Body of pancreas (tissue), 4 donors: ENCODE data around the gene AGPS. TPM values are rescaled to one million over a fixed set of nuclear protein-coding genes. Genes with fewer than 3 reads are reported as not detected.

ENCODE experiments used
- ATAC-seq: fragments of 150-250 bp; one replicate; pipeline ENCODE4 v1.9.1; 2016
- DNase-seq, 4 donors: peaks; one replicate each; pipeline ENCODE4 v3.0.0-alpha.2; 2019
- H3K27ac ChIP-seq, 4 donors: fragments of 200-600 bp; sonication (generic); 1 replicate in 3 of 4; 2 replicates in 1 of 4; pipeline versions ENCODE4 v1.5.1 to v1.6.1; 2016 to 2019; ENCODE audit warnings: mild to moderate bottlenecking in 1 of 4, mixed read lengths in 1 of 4, moderate library complexity in 1 of 4
- H3K27me3 ChIP-seq, 2 donors: fragments of 200-600 bp; sonication (generic); one replicate each; pipeline ENCODE4 v1.6.0; 2016; ENCODE audit warnings: mild to moderate bottlenecking in 1 of 2
- H3K36me3 ChIP-seq, 2 donors: fragments of 200-600 bp; sonication (generic); replicated peaks in 1 of 2; 2 replicates each; pipeline ENCODE4 v1.5.1; 2016; ENCODE audit warnings: low read depth in 2 of 2; ENCODE audit not compliant: insufficient read depth in 1 of 2
- H3K4me1 ChIP-seq: fragments of 200-600 bp; sonication (generic); one replicate; pipeline ENCODE4 v1.6.0; 2016
- H3K4me3 ChIP-seq, 2 donors: fragments of 200-600 bp; sonication (generic); 1 replicate in 1 of 2; 2 replicates in 1 of 2; pipeline ENCODE4 v1.5.1; 2016 to 2019
- H3K9me3 ChIP-seq, 3 donors: fragments of 200-600 bp; sonication (generic); 1 replicate in 2 of 3; 2 replicates in 1 of 3; pipeline ENCODE4 v1.5.1; 2016
- CTCF ChIP-seq, 7 experiments: fragments of 450-650 bp in 4 of 7; fragments of 200-600 bp in 3 of 7; sonication (generic) in 3 of 7; IDR thresholded peaks; one replicate each; pipeline ENCODE4 v1.5.1; 2016 to 2019; ENCODE audit warnings: antibody characterized with exemption in 7 of 7
- POLR2A ChIP-seq, 3 donors: fragments of 450-650 bp; IDR thresholded peaks; one replicate each; pipeline ENCODE4 v1.6.1; 2016; ENCODE audit warnings: antibody characterized with exemption in 3 of 3, mild to moderate bottlenecking in 2 of 3
- WGBS, 2 donors: methylation state at CpG; one replicate each; pipeline ENCODE4 v1.1.5; 2017; 5-methylcytosine and 5-hydroxymethylcytosine counted together
- intact Hi-C: fragments of 100-400 bp; cut with DNase I; formaldehyde crosslinking; loops from one replicate; pipeline ENCODE4 v1.15.1; 2023
- total RNA-seq, 2 donors: library from RNA; depleted of rRNA; stranded (reverse); fragments of >200 nt; gene quantifications; one replicate each; pipeline ENCODE4 v1.1.0, GENCODE V29; 2016

AGPS gene
- total RNA-seq, 2 donors from 2014 or later = 18.4 to 57.7 TPM

GRCh38 chr2:177586154-177586553 lies 193.6 kb downstream of the AGPS start:
- Histone ChIP-seq H3K9me3 (no peaks in the 10 kb centered on the region), H3K36me3 (no peaks in the 10 kb centered on the region), H3K27me3 (no peaks in the 10 kb centered on the region), H3K4me1 (peaks cover 13% of the 10 kb centered on the region), H3K4me3 (no peak overlapping the region), H3K27ac (peak overlapping the region in 1 of 4 donors; percentile 35)
- ATAC-seq (no peak), DNase-seq (no peak)
- 64 to 79% methylated on average over 1 of the region's 1 CpG for WGBS, 2 donors
- no peak for TF ChIP-seq POLR2A (IDR thresholded peaks at IDR 0.05)
- no peak for TF ChIP-seq CTCF (IDR thresholded peaks at IDR 0.05)
- intact Hi-C loops = no loop called here

GRCh38 chr2:177587371-177587770 lies 194.8 kb downstream of the AGPS start:
- DNase-seq = no peak
- TF ChIP-seq POLR2A (IDR thresholded peaks at IDR 0.05) (no peak), CTCF (IDR thresholded peaks at IDR 0.05) (no peak)
- Histone ChIP-seq H3K9me3 (no peaks in the 10 kb centered on the region), H3K4me1 (peaks cover 13% of the 10 kb centered on the region), H3K27ac (no peak overlapping the region), H3K27me3 (no peaks in the 10 kb centered on the region), H3K4me3 (no peak overlapping the region), H3K36me3 (no peaks in the 10 kb centered on the region)
- intact Hi-C loops = no loop called here
- 81 to 91% methylated on average over 1 of the region's 1 CpG for WGBS, 2 donors
- ATAC-seq = no peak

GRCh38 chr2:177588671-177589070 lies 196.1 kb downstream of the AGPS start:
- no peaks in the 10 kb centered on the region for H3K27me3 ChIP-seq
- H3K4me3 ChIP-seq = no peak overlapping the region
- intact Hi-C loops = no loop called here
- no peaks in the 10 kb centered on the region for H3K36me3 ChIP-seq
- TF ChIP-seq CTCF (IDR thresholded peaks at IDR 0.05) (no peak), POLR2A (IDR thresholded peaks at IDR 0.05) (no peak)
- H3K4me1 ChIP-seq = peaks cover 13% of the 10 kb centered on the region
- 78 to 85% methylated on average over 3 of the region's 3 CpGs for WGBS, 2 donors
- H3K9me3 ChIP-seq = no peaks in the 10 kb centered on the region
- no peak overlapping the region for H3K27ac ChIP-seq
- DNase-seq = no peak
- ATAC-seq = no peak

GRCh38 chr2:177589186-177589585 lies 196.6 kb downstream of the AGPS start:
- H3K27me3 ChIP-seq = no peaks in the 10 kb centered on the region
- WGBS, 2 donors = 83 to 93% methylated on average over 1 of the region's 1 CpG
- no peak overlapping the region for H3K27ac ChIP-seq
- peaks cover 13% of the 10 kb centered on the region for H3K4me1 ChIP-seq
- intact Hi-C loops = no loop called here
- H3K4me3 ChIP-seq = no peak overlapping the region
- DNase-seq = no peak
- TF ChIP-seq CTCF (IDR thresholded peaks at IDR 0.05) = no peak
- no peak for ATAC-seq
- no peaks in the 10 kb centered on the region for H3K36me3 ChIP-seq
- H3K9me3 ChIP-seq = no peaks in the 10 kb centered on the region

- intact Hi-C loops = no loop called here
- Histone ChIP-seq H3K27ac (no peak overlapping the region), H3K4me3 (no peak overlapping the region), H3K27me3 (no peaks in the 10 kb centered on the region), H3K36me3 (no peaks in the 10 kb centered on the region), H3K4me1 (no peaks in the 10 kb centered on the region), H3K9me3 (no peaks in the 10 kb centered on the region)
- DNase-seq (no peak), ATAC-seq (no peak)
- 87 to 91% methylated on average over 2 of the region's 2 CpGs for WGBS, 2 donors
- no peak for TF ChIP-seq CTCF (IDR thresholded peaks at IDR 0.05)
- TF ChIP-seq POLR2A (IDR thresholded peaks at IDR 0.05) = no peak
These were observed 199.8 kb downstream of the AGPS start for GRCh38 chr2:177592397-177592796.
